ENCODE measurements around the gene RNF213.

GRCh38 chr17:80272366-80272765 lies 11.7 kb downstream of the RNF213 start:
- TF ChIP-seq CTCF (conservative IDR thresholded peaks at IDR 0.05; ENCODE audit: low read length) (no peak), EZH2phosphoT487 (IDR thresholded peaks at IDR 0.05; ENCODE audit: borderline replicate concordance) (no peak)
